SIG-M5 (cell line): ENCODE results near the gene KCNJ18.
"Not testable (repeated sequence)": the region's sequence is repeated elsewhere in the genome, so short reads cannot be mapped to it uniquely, and the experiment has no call there.

Source experiments
- DNase-seq: peaks from one replicate; lab custom pipeline; 2025; lab: John Stamatoyannopoulos, UW

The KCNJ18 gene

GRCh38 chr17:21685061-21685795 is 7.1 kb upstream of the KCNJ18 start:
- DNase-seq: not testable (repeated sequence)

DNA sequence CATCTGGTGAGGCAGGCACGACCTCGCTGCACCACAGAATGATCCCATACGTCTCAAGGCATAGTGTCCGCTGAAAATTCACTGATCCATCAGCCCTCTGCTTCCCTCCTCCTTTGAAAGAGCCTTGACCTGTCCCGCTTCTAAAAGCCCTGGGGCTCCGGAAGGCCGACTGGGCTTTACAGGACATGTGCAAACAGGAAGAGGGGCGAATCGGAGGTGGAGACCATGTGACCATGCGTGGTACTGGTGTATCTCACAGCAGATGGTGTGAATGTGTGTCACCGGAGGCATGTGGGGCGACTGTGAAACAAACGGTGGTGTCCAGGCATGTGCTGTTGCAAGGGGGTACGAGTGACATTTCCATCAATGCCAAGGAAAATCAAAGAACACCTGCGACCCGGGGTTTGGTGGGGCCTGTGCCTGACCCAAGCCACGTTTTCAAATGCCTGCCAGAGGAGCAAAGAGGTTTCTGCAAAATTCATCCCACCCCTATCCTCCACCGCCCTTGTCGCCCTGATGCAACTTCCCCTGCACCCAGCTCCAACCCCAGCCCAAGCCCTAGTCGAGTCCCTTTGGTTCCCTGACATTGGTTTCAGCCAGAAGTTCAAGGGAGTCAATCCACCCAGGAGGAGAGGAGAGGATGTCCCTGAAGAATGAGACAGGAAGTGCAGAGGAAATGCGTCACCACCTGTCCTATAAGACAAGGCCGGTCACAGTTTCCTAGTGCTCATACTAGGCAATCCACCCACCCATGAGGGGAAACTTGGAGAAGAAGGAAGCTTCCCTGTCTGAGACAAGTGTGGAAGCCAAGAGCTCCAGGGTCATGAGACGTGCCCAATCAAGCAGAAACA is 5.9 kb upstream of the KCNJ18 start:
- no peak for DNase-seq

DNA sequence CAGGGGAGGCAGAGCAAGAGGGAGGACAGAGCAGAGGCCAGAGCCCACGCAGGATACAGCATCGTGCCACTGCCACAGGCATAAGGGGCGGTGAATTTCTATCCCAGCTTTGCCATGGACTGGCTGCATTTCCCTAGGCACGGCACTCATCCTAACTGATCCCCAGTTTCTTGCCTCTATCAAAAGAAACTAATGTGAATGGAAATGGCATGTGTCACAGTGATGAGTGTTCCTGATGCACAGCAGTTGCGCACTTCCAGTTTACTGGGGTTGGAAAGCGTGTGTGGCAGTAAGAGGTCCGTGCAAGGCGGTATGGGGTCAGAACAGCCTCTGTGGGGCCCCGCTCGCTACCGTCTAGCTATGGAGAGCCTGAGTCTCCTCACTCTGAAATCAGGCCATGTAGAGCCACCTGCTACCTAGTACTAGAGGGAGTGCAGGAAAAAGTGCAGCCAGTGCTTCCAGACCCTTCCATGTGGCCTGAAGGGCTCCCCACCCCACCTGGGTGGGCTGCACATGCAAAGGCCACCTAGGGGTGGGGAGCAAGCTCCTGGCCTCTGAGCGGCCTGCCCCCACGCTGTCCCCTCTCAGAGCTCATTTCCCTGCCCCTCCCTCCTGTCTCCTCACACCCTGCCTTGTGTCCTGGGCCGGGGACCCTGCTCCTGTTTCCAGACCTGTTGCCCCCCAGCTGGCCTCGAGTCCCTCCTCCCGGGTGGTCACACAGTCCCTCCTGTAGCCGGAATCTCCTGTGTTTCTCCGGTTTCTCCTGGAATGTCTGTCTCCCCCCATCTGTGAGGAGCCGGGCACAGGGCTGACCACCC is 5.0 kb upstream of the KCNJ18 start:
- DNase-seq: no peak

DNA sequence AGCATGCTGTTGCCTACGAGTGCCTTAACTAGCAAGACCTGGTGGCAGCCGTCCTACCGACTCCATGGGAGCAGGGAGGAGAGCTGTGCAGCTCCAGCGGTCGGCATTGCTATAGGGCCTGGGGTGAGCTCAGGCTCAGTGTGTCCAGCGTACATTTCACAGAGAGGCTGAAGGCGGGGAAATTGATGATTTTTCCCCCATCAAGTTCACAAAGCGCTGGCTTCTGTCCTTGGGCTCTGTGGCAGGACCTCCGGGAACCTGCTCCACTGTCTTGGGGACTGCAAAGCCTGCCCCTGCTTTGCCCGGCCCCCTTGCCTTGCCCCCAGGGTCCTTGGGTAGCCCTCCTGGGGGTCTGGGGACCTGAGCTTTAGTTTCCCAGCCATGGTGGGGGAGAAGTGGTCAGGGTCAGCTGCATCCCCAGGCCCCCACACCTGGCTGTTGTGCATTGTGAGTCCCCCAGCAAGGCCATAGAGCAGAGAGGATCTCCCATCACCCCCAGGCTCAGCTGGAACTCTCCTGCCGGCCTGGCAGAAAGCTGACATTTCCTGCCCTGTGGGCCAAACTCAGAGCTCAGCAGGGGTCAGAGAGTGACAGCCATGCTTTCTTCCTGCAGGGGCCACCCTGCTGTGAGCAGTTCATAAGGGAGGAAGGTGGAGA is 3.9 kb upstream of the KCNJ18 start:
- no peak for DNase-seq

DNA sequence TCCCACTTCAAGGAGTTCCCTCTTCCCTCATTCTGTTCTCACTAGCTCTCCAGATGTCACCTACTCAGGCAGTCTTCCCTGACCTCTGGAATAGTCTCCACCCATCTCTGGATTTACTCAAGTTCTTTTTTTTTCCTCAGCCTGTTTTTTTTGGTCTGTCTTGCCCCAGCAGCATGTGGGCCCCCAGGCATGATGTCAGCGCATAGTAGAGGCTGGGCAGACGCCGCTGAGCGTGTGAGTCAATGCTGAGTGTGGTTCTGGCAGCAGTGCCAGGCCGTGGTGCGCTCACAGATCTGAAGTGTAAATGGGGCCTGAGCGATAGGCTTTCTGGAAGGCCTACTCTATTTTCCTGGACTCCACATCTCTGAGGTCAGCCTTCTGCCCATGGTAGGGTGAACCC is 2.7 kb upstream of the KCNJ18 start:
- DNase-seq: no peak

DNA sequence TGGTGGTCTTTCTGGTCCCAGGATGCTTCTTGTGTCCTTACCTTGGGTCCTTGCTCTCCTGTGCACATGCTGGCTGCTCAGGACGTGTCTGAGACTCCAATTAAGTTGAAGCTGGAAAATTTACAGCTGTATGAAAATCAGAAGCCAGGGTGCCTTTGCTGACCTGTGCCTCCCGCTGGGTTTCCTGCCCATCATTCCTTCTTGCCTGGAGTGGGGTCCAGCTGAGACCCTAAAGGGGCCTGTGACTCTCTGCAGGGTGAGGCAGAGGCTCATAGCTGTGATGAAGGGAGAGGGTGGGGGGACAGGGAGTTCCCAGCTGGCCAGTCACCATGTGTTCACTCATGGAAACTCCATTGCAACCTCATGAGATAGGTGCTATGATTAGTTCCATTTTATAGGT is 1.5 kb upstream of the KCNJ18 start:
- not testable (repeated sequence) for DNase-seq

GRCh38 chr17:21691481-21691880 is 842 bp upstream of the KCNJ18 start:
- not testable (repeated sequence) for DNase-seq

DNA sequence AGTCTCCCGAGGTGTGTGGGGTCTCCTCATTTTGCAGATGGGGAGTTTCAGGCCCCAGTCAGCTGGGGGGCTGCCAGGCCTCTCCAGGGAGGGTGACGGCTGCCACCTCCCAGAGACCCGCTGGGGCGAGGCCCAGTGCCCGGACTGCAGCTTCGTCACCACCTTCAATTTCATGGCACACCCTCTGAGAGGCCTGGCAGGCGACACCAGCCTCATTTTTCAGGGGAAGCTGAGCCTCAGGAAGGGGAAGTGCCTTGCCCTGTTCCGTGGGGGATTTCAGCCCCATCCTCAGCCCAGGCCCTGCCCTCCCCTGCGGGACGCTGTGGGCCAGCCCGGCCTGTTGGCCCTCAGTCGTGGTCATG is 362 bp downstream of the KCNJ18 start:
- not testable (repeated sequence) for DNase-seq

- not testable (repeated sequence) for DNase-seq
These were observed 1.1 kb downstream of the KCNJ18 start for GRCh38 chr17:21693391-21693796.

DNA sequence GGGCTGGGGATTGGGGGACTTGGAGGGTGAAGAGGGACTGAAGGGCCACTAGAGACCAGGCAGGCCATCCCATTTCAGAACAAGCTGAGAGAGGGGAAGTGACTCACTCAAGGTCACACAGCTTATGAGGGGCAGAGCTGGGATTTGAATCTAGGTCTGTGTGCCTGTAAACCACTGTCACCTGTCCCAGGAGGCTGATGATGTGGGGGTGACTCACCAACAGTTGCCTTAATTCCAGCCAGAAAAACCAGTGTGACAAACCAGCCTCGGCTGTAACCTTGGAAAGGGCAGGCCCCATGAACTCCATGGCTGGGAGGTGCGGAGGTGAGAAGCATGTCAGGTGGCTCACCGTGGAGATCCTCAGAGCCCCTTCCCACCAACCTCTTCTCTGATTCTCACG is 1.6 kb downstream of the KCNJ18 start:
- DNase-seq: not testable (repeated sequence)

GRCh38 chr17:21696227-21696626 is 3.9 kb downstream of the KCNJ18 start:
- not testable (repeated sequence) for DNase-seq

DNA sequence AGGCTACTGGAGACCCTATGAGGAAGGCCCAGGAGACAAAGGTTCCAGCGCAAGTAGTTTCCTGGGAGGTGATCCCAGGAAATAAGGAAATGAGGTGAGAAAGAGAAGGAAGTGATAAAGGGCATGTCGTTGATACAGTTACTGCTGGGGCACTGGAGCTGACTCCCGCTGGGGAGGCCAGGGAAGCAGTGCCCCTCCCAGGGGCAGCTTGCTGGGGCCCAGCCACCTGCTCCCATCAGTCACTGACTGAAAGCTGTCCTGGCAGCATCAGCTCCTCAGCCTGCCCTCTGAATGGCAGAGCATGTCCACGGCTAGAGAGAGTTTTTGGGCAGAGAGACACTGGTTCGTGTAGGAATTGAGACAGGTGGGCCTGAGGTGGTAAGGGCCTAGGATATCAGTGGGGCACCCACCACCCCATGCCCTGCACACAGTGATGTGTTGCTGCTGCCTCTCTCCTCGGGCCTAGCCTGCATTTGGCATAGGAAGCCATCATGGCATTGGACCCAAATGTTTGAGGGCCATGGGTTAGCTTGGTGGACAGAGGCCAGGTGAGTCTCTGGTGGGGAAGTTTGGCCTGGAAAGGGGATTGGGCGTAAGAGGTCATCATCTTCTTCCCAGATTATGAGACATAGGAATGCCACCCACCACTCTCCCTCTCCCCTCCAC is 4.7 kb downstream of the KCNJ18 start:
- DNase-seq: not testable (repeated sequence)

DNA sequence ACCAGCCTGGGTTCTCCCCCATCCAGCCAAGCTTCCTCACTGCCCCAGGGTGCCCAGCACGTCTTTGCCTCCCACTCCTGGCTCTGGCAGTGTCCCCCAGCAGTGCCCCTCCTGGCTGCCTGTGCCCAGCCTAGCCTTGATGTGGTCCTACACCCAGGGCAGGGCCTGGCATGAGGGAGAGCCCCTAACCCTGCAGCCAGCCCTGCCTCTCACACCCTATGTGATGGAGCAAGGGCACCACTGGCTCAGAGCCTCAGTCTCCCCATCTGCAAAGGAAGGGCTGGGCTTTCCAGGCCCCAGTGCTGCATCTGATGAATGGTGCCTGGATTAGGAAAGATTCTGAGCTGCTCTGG is 5.2 kb downstream of the KCNJ18 start:
- not testable (repeated sequence) for DNase-seq

- DNase-seq: not testable (repeated sequence)
These were observed 6.2 kb downstream of the KCNJ18 start for GRCh38 chr17:21698437-21699075.

GRCh38 chr17:21699124-21699523 is 6.8 kb downstream of the KCNJ18 start:
- DNase-seq: not testable (repeated sequence)

- not testable (repeated sequence) for DNase-seq
These were observed 7.4 kb downstream of the KCNJ18 start for GRCh38 chr17:21699573-21700236.

DNA sequence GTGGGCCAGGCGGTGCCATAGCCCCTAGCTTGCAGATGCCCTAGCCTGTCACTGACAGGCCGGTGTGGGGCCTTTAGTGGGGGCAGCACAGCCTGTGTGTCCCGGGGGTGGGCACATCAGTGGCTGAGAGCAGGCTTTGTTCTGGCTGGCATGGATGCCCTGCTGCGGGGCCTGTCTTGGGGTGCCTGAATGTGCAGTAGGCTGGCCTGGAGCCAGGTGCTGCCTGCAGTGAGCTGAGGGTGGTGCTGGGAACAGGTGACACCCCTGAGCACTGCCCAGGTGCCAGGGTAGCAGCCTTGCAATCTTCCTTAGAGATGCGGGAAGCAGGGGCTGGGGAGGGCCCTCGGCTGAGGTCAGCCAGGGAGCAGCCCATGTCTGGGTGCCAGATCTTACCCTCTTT is 8.8 kb downstream of the KCNJ18 start:
- DNase-seq: not testable (repeated sequence)

DNA sequence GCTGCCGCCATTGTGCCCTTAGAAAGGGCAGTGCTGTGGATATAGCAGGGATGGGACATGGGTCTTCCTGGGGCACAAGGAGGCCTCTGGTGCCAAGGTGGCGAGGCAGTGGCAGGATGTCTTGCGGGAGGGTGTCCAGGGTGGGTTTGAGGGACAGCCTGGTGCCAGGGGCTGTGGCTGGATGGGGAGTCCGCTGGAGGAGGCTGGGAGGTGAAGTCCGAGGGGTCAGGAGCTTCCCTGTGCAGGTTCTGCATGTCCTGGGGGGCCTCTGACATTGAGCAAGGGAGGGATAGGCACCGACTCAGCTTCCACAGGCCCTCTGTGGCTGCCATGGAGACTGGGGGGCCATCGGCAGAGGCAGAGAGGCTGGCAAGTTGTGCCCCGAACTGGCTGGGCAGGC is 9.7 kb downstream of the KCNJ18 start:
- DNase-seq: not testable (repeated sequence)

GRCh38 chr17:21702521-21702920 is 10.2 kb downstream of the KCNJ18 start:
- not testable (repeated sequence) for DNase-seq

DNA sequence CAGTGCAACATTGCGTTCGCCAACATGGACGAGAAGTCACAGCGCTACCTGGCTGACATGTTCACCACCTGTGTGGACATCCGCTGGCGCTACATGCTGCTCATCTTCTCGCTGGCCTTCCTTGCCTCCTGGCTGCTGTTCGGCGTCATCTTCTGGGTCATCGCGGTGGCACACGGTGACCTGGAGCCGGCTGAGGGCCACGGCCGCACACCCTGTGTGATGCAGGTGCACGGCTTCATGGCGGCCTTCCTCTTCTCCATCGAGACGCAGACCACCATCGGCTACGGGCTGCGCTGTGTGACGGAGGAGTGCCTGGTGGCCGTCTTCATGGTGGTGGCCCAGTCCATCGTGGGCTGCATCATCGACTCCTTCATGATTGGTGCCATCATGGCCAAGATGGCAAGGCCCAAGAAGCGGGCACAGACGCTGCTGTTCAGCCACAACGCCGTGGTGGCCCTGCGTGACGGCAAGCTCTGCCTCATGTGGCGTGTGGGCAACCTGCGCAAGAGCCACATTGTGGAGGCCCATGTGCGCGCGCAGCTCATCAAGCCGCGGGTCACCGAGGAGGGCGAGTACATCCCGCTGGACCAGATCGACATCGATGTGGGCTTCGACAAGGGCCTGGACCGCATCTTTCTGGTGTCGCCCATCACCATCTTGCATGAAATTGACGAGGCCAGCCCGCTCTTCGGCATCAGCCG is 10.8 kb downstream of the KCNJ18 start:
- DNase-seq: not testable (repeated sequence)
